Naive thymus-derived CD8-positive, alpha-beta T cell (primary cell): ENCODE measurements around the gene MYRF. TPM values are rescaled to one million over a fixed set of nuclear protein-coding genes. Genes with fewer than 3 reads are reported as not detected.
A peak's percentile ranks its signal among the peaks of the same experiment; 100 is the strongest.

Experiments
- ATAC-seq, 2 donors: fragments of 150-1000 bp; cut with Tn5 transposase in 1 of 2; sonication (Bioruptor Pico), chemical (Tn5 transposase) in 1 of 2; 1 replicate in 1 of 2; 2 replicates in 1 of 2; pipeline ENCODE4 v1.10.0; 2021; ENCODE audit warnings: mild to moderate bottlenecking in 2 of 2, moderate library complexity in 2 of 2
- POLR2A ChIA-PET: fragments of 350-600 bp; sonication (Branson Sonifier 250); formaldehyde crosslinking; loops from one replicate; lab custom pipeline; 2021; ENCODE audit warnings: antibody characterized with exemption; lab: Charles Lee
- DNase-seq, 10 donors: peaks; one replicate each; pipeline versions ENCODE4 v3.0.0 to v3.0.0-alpha.2; 2020 to 2022
- H3K27ac Mint-ChIP-seq, 10 donors: one replicate each; pipeline ENCODE4 v1.8.0; 2020 to 2022; ENCODE audit warnings: mild to moderate bottlenecking in 10 of 10, mixed read lengths in 10 of 10, moderate library complexity in 4 of 10, inconsistent platforms in 1 of 10
- H3K27me3 Mint-ChIP-seq, 5 donors: one replicate each; pipeline ENCODE4 v1.8.0; 2021 to 2022; ENCODE audit warnings: mixed read lengths in 5 of 5
- H3K36me3 Mint-ChIP-seq, 3 donors: one replicate each; pipeline ENCODE4 v1.8.0; 2020 to 2022; ENCODE audit warnings: mixed read lengths in 3 of 3, mild to moderate bottlenecking in 2 of 3, inconsistent platforms in 1 of 3
- H3K4me1 Mint-ChIP-seq, 4 donors: one replicate each; pipeline ENCODE4 v1.8.0; 2021 to 2022; ENCODE audit warnings: mixed read lengths in 4 of 4
- H3K4me3 Mint-ChIP-seq, 10 donors: one replicate each; pipeline ENCODE4 v1.8.0; 2020 to 2022; ENCODE audit warnings: mild to moderate bottlenecking in 10 of 10, mixed read lengths in 10 of 10, moderate library complexity in 6 of 10, inconsistent platforms in 1 of 10
- H3K9me3 Mint-ChIP-seq, 9 donors: one replicate each; pipeline ENCODE4 v1.8.0; 2020 to 2022; ENCODE audit warnings: mixed read lengths in 9 of 9, mild to moderate bottlenecking in 3 of 9, inconsistent platforms in 1 of 9, moderate library complexity in 1 of 9
- polyA plus RNA-seq, 3 donors: library from polyadenylated mRNA; unstranded; fragments of 300-500 nt; fragmentation: Illumina TruSeq; gene quantifications; one replicate each; pipeline ENCODE4 v1.2.3, GENCODE V29; 2021
- total RNA-seq, 8 experiments: library from RNA in 2 of 8; stranded (reverse) in 2 of 8; gene quantifications; one replicate each; pipeline ENCODE4 v1.2.3 and lab custom pipeline; 2021 to 2026

MYRF gene
- total and polyA plus RNA-seq, 5 experiments from 2014 or later, result 0.26 to 0.68 (median 0.49) TPM; not detected in 1

DNA sequence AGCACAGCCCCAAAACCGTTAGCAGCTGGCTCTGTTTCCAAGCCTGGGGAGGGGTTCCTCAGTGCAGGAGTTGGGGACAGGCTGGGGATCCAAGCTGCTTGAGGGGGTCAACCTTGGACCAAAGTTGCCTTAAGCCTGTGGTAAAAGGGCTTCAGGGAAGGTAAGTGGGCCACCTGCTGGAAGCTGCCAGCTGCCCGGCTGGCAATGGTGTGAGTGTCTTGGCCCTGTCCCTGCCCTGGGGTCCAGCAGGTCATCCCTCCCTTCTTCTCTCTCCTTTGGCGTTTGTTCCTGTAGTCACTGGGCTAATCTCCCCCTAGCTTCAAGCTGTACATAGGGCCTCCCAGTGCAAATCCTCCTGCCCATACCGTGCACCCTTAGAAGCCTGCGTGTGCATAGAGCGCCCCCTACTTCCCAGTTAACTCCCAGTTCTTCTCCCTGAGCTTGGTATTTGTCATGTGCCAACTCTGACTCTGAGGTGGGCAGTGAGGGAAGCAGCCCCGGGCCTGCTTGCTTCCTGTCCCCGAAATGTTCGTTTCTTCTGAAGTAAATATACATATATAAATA, 35.6 kb downstream of the MYRF start:
- ATAC-seq (no peak), DNase-seq (no peak)
- Mint-ChIP-seq H3K36me3 (peaks cover 0 to 37% (median 9%) of the 10 kb centered on the region in 3 donors), H3K27me3 (no peaks in the 10 kb centered on the region), H3K4me1 (peaks cover 20 to 36% (median 25%) of the 10 kb centered on the region in 4 donors), H3K9me3 (no peaks in the 10 kb centered on the region), H3K4me3 (no peak overlapping the region), H3K27ac (peak overlapping the region in 2 of 10 donors; percentile 51 to 70)
- POLR2A ChIA-PET, result interaction anchor here (0.6 to 1.6 kb wide), 2 partner anchors 10 to 30 kb away, joined by 3 read pairs; no protein-coding TSS in a partner anchor

GRCh38 chr11:61791737-61792309, 39.4 kb downstream of the MYRF start:
- Mint-ChIP-seq H3K9me3 (no peaks in the 10 kb centered on the region), H3K4me1 (peaks cover 16 to 42% (median 34%) of the 10 kb centered on the region in 4 donors), H3K27ac (peak overlapping the region; percentile 95 to 100 (median 99)), H3K4me3 (peak overlapping the region; percentile 91 to 99 (median 94)), H3K27me3 (no peaks in the 10 kb centered on the region), H3K36me3 (peaks cover 0 to 37% (median 7%) of the 10 kb centered on the region in 3 donors)
- ATAC-seq, result peak in 1 of 2 donors; percentile 15
- POLR2A ChIA-PET, result interaction anchor here (0.6 to 1.9 kb wide), 3 partner anchors 157 to 176 kb away, joined by 3 to 8 read pairs (median 3); partner anchors contain the start of gene FTH1
- DNase-seq, result peak in 4 of 10 donors; percentile 24 to 44 (median 36)

DNA sequence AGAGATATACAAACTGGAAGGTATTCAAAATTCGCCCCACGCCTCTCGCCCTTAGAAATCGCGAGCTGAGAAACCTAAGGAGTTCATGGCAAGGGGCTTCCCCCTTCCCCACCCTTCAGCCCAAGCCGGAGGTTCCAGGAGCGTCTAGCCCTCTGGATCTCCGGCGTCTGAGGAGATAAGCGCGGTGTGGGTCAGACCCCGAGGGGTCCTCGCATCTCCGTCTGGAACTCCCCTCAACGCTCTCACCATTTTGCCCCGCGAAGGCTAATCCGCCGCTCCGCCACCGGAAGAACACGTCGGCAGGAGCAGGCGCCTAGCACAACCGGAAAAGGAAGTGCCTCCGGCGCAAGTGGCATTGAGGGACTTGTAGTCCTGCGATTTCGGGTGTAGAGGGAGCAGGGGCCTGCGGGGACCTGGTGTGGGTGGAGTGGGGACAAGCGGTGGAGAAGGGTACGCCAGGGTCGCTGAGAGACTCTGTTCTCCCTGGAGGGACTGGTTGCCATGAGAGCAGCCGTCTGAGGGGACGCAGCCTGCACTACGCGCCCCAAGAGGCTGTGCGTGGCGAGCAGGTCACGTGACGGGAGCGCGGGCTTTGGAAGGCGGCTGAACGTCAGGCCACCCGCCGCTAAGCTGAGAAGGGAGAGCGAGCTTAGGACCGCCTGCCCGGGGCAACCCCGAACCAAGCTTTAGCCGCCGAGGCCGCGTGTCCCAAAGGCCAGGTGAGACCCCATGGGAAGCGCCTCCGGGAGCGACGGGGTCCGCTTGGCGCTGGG, 40.1 kb downstream of the MYRF start, which contains the start of the genes FEN1 and TMEM258:
Gene FEN1 (plus strand): TSS at position 602 of the 773 bp plus-strand sequence. CDS start 2,451 bp downstream, outside the sequence.
Gene TMEM258 (minus strand): TSS at position 290 of the 773 bp plus-strand sequence. CDS start 41 bp downstream, at position 249.
- H3K27me3 Mint-ChIP-seq, result no peaks in the 10 kb centered on the region
- peak within 1 kb of the TSS; percentile 95 to 100 (median 99) for H3K27ac Mint-ChIP-seq
- no peaks in the 10 kb centered on the region for H3K9me3 Mint-ChIP-seq
- POLR2A ChIA-PET, result interaction anchor here (0.6 to 1.9 kb wide), 6 partner anchors 23 to 316 kb away, joined by 3 to 8 read pairs (median 3); partner anchors contain the start of genes FTH1 and SYT7
- DNase-seq, result peak; percentile 78 to 93 (median 84)
- peaks cover 0 to 40% (median 7%) of the 10 kb centered on the region in 3 donors for H3K36me3 Mint-ChIP-seq
- H3K4me3 Mint-ChIP-seq, result peak within 1 kb of the TSS; percentile 91 to 99 (median 94)
- peaks cover 18 to 48% (median 36%) of the 10 kb centered on the region in 4 donors for H3K4me1 Mint-ChIP-seq
- peak; percentile 90 to 93 for ATAC-seq

DNA sequence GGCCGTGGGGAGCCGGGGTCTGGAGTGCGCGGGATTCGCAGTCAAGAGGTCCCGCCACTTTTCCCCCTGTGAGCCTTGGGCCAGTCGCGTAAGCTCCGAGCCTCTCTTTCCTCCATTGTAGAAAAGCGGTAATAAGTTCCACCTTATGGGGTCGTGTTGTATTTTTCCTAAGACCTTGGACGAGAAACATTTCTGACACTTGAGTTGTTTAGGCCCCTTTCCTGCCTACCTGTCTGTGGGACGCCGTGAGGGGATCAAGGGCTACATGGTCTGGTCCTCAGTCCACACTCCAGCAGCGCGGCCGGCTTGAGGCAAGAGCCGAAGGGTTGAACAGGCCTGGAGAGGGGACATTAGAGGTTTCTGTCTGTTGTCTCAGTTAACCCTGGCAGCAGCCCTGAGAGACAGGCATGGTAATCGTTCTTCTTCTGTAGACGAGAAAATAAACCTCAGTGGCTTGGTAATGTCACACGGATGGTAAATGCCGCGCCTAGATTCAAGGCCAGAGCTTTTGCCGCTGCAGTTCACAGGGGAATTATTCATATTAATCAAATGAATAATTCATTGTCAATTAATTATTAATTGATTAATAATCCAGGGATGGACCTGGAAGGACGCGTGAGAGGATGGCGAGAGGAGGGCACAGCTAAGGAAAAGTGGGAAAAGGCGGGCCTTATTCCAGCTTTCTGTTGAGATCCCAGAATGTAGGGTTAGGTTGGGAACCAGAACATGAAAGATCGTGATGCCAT, 40.8 kb downstream of the MYRF start:
- ATAC-seq (peak in 1 of 2 donors; percentile 28), DNase-seq (no peak)
- H3K36me3 Mint-ChIP-seq, result peaks cover 0 to 35% (median 7%) of the 10 kb centered on the region in 3 donors
- no peaks in the 10 kb centered on the region for H3K27me3 Mint-ChIP-seq
- H3K27ac Mint-ChIP-seq, result peak overlapping the region; percentile 90 to 100 (median 99)
- H3K9me3 Mint-ChIP-seq, result no peaks in the 10 kb centered on the region
- H3K4me3 Mint-ChIP-seq, result peak overlapping the region; percentile 91 to 99 (median 94)
- POLR2A ChIA-PET, result interaction anchor here (0.9 to 1.9 kb wide), 4 partner anchors 22 to 315 kb away, joined by 3 to 8 read pairs (median 4); partner anchors contain the start of genes FTH1 and SYT7
- H3K4me1 Mint-ChIP-seq, result peaks cover 16 to 48% (median 34%) of the 10 kb centered on the region in 4 donors

GRCh38 chr11:61793829-61794204, 41.4 kb downstream of the MYRF start:
- Mint-ChIP-seq H3K4me3 (peak overlapping the region; percentile 15 to 96 (median 70)), H3K9me3 (no peaks in the 10 kb centered on the region), H3K27me3 (no peaks in the 10 kb centered on the region), H3K4me1 (peaks cover 13 to 48% (median 31%) of the 10 kb centered on the region in 4 donors), H3K27ac (peak overlapping the region in 6 of 10 donors; percentile 20 to 100 (median 88)), H3K36me3 (peaks cover 0 to 32% (median 7%) of the 10 kb centered on the region in 3 donors)
- ATAC-seq, result no peak
- POLR2A ChIA-PET, result interaction anchor here (1.4 kb wide), 1 partner anchor 22 kb away, joined by 4 read pairs; no protein-coding TSS in a partner anchor
- no peak for DNase-seq

- no peak for DNase-seq
- no peak overlapping the region for H3K27ac Mint-ChIP-seq
- H3K4me1 Mint-ChIP-seq, result peaks cover 12 to 44% (median 28%) of the 10 kb centered on the region in 4 donors
- H3K36me3 Mint-ChIP-seq, result peaks cover 0 to 25% (median 6%) of the 10 kb centered on the region in 3 donors
- no peaks in the 10 kb centered on the region for H3K9me3 Mint-ChIP-seq
- ATAC-seq, result no peak
- peak overlapping the region in 1 of 10 donors; percentile 53 for H3K4me3 Mint-ChIP-seq
- H3K27me3 Mint-ChIP-seq, result no peaks in the 10 kb centered on the region
- POLR2A ChIA-PET, result interaction anchor here (1.1 kb wide), 1 partner anchor 154 kb away, joined by 3 read pairs; no protein-coding TSS in a partner anchor
Measured at GRCh38 chr11:61794579-61794978, 42.1 kb downstream of the MYRF start.

DNA sequence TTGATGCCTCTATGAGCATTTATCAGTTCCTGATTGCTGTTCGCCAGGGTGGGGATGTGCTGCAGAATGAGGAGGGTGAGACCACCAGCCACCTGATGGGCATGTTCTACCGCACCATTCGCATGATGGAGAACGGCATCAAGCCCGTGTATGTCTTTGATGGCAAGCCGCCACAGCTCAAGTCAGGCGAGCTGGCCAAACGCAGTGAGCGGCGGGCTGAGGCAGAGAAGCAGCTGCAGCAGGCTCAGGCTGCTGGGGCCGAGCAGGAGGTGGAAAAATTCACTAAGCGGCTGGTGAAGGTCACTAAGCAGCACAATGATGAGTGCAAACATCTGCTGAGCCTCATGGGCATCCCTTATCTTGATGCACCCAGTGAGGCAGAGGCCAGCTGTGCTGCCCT, 43.0 kb downstream of the MYRF start:
- POLR2A ChIA-PET, result interaction anchor here (1.1 kb wide), 1 partner anchor 153 kb away, joined by 3 read pairs; no protein-coding TSS in a partner anchor
- Mint-ChIP-seq H3K9me3 (no peaks in the 10 kb centered on the region), H3K4me1 (peaks cover 11 to 38% (median 20%) of the 10 kb centered on the region in 4 donors)

DNA sequence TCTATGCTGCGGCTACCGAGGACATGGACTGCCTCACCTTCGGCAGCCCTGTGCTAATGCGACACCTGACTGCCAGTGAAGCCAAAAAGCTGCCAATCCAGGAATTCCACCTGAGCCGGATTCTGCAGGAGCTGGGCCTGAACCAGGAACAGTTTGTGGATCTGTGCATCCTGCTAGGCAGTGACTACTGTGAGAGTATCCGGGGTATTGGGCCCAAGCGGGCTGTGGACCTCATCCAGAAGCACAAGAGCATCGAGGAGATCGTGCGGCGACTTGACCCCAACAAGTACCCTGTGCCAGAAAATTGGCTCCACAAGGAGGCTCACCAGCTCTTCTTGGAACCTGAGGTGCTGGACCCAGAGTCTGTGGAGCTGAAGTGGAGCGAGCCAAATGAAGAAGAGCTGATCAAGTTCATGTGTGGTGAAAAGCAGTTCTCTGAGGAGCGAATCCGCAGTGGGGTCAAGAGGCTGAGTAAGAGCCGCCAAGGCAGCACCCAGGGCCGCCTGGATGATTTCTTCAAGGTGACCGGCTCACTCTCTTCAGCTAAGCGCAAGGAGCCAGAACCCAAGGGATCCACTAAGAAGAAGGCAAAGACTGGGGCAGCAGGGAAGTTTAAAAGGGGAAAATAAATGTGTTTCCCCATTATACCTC, 43.6 kb downstream of the MYRF start:
- DNase-seq (no peak), ATAC-seq (no peak)
- Mint-ChIP-seq H3K27ac (peak overlapping the region in 3 of 10 donors; percentile 20 to 44 (median 24)), H3K27me3 (no peaks in the 10 kb centered on the region), H3K4me3 (no peak overlapping the region), H3K9me3 (no peaks in the 10 kb centered on the region), H3K36me3 (peaks cover 0 to 17% (median 0%) of the 10 kb centered on the region in 3 donors), H3K4me1 (peaks cover 11 to 34% (median 19%) of the 10 kb centered on the region in 4 donors)
- POLR2A ChIA-PET, result interaction anchor here (0.5 kb wide), 1 partner anchor 735 kb away, joined by 3 read pairs; no protein-coding TSS in a partner anchor

More for the DNA sequence above, 43.0 kb downstream of the MYRF start:
- Mint-ChIP-seq H3K4me3 (peak overlapping the region in 3 of 10 donors; percentile 7 to 53 (median 26)), H3K36me3 (peaks cover 0 to 17% (median 0%) of the 10 kb centered on the region in 3 donors), H3K27me3 (no peaks in the 10 kb centered on the region), H3K27ac (peak overlapping the region in 1 of 10 donors; percentile 17)
- DNase-seq (no peak), ATAC-seq (no peak)

DNA sequence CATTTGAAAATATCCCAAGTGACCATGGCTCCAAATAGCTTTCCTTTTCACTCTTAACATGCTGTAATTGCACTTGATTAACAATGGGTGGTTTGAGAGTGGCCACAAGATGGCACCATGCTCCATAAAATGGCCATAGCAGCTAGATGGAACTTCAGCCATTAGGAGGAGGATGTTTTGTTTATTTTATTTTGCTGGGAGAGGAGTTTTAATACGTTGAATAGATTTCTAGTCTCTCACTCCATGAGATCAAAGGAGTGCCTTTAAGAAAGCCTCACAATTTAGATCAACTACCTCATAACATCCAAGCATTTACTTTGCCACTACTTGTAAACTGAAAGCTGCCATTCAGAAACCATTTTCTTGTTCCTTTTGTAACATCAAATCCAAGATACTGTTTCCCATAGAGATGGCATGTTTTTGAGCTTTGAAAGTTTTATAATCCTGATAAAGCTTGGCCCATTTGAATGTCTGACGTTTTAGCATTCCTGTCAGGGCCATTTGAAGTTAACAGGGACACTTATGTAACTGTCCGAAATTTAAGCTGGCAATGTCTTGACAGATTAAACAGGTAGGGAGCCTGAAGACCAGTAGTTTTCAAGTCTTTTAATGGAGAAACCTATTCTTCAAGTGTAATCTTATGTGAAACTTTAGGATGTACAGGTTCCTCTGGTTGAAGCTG, 45.0 kb downstream of the MYRF start:
- Mint-ChIP-seq H3K4me3 (no peak overlapping the region), H3K4me1 (peaks cover 2 to 23% (median 8%) of the 10 kb centered on the region in 4 donors)
- ATAC-seq, result no peak

DNA sequence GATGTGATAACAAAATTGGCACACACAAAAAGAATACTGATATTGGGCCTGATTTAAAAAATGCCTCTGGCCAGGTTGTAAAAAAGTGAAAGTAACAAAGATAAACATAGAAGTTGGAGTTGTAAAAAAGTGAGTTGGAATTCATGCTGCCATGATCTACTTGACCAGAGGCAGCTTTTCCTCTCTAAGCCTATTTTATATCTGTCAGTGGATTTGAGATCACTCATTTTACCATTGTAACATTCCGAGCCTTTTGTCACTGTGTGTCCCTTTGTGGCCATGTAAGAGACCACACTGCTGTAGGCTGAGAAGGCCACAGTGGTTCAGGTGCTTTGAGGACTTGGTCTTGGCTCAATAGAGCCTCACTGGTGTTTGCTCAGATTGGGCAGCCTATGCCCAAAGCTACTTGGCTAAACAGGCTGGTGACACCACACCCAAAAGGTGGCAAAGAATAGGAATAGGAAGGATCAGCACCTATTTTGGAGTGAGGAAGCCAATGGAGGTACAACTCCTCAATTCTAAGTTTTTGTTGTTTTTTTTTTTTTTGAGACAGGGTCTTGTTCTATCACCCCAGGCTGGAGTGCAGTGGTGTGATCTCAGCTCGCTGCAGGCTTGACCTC, 47.3 kb downstream of the MYRF start:
- Mint-ChIP-seq H3K4me3 (no peak overlapping the region), H3K27ac (peak overlapping the region in 1 of 10 donors; percentile 38), H3K9me3 (no peaks in the 10 kb centered on the region), H3K4me1 (peaks cover 0 to 11% (median 3%) of the 10 kb centered on the region in 4 donors), H3K27me3 (no peaks in the 10 kb centered on the region), H3K36me3 (peaks cover 0 to 19% (median 0%) of the 10 kb centered on the region in 3 donors)
- ATAC-seq, result no peak
- no peak for DNase-seq
- POLR2A ChIA-PET, result no interaction called here

More for the DNA sequence above, 45.0 kb downstream of the MYRF start:
- peak in 9 of 10 donors; percentile 59 to 83 (median 69) for DNase-seq
- POLR2A ChIA-PET, result interaction anchor here (0.6 to 1.3 kb wide), 5 partner anchors 10 to 311 kb away, joined by 3 to 7 read pairs (median 3); partner anchors contain the start of genes FADS1 and FTH1
- Mint-ChIP-seq H3K27ac (peak overlapping the region in 4 of 10 donors; percentile 5 to 41 (median 30)), H3K36me3 (peaks cover 0 to 17% (median 0%) of the 10 kb centered on the region in 3 donors), H3K27me3 (no peaks in the 10 kb centered on the region), H3K9me3 (no peaks in the 10 kb centered on the region)
